B cell (primary cell): ENCODE data around the gene TRA2A.

Experiments used
- CTCF ChIP-seq: fragments of 200-600 bp; IDR thresholded peaks from one replicate; pipeline ENCODE4 v1.8.0; 2022; ENCODE audit warnings: antibody characterized with exemption, mild to moderate bottlenecking
- EZH2 ChIP-seq: IDR thresholded peaks from 2 replicates; pipeline ENCODE4 v1.6.1; 2012; ENCODE audit warnings: borderline replicate concordance, low read depth, mild to moderate bottlenecking, moderate library complexity, low read length; ENCODE audit not compliant: insufficient read depth, poor library complexity, severe bottlenecking

- TF ChIP-seq CTCF (no peak), EZH2 (peak; percentile 68)
Observed at GRCh38 chr7:23467291-23467805, 64.4 kb downstream of the TRA2A start.
